K562 (cell line): Measurements from ENCODE around the gene DDX54. TPM values are rescaled to one million over a fixed set of nuclear protein-coding genes. Genes with fewer than 3 reads are reported as not detected.

Source experiments
- SPI1 ChIP-seq: IDR thresholded peaks from 2 replicates; pipeline ENCODE4 v1.6.1; 2011; ENCODE audit warnings: low read depth, low read length, control low read depth, borderline replicate concordance
- TFAM ChIP-seq: fragments of 250-450 bp; sonication (Bioruptor Pico); conservative IDR thresholded peaks from 2 replicates; pipeline ENCODE4 v1.5.0; 2021; ENCODE audit warnings: mild to moderate bottlenecking, moderate library complexity
- TRIM24 ChIP-seq, 2 experiments: fragments of 450-650 bp; IDR thresholded peaks; 2 replicates each; pipeline ENCODE4 v1.6.1; 2016
- ZNF75A ChIP-seq: fragments of 450-650 bp; formaldehyde crosslinking; IDR thresholded peaks from 2 replicates; pipeline ENCODE4 v1.4.0; 2020; ENCODE audit warnings: mild to moderate bottlenecking
- polyA plus RNA-seq, 8 experiments: library from polyadenylated mRNA; depleted of rRNA in 4 of 8; stranded (reverse) in 5 of 8; unstranded in 3 of 8; fragments of >200 nt; fragmentation: Nextera tagmentation in 2 of 8; fragmentation: Illumina TruSeq in 1 of 8; extraction: Ambion mirVana in 2 of 8; extraction: Trizol in 1 of 8; gene quantifications; 2 replicates each; pipeline versions ENCODE4 v1.2.1 to v1.2.3, GENCODE V29; 2011 to 2014; ENCODE audit warnings: inconsistent platforms in 1 of 8, missing spikeins in 1 of 8
- total RNA-seq, 7 experiments: library from RNA; depleted of rRNA in 6 of 7; stranded (reverse); fragments of >200 nt in 6 of 7; fragmentation: Illumina TruSeq in 2 of 7; extraction: Trizol in 2 of 7; gene quantifications; 2 replicates each; pipeline versions ENCODE4 v1.2.1 to v1.2.3, GENCODE V29; 2011 to 2021; ENCODE audit warnings: low replicate concordance in 1 of 7
- TF ChIP-seq, protein P1 (sequence below): fragments of 200-600 bp; sonication (generic); IDR thresholded peaks from one replicate; pipeline ENCODE4 v1.6.1; 2012; ENCODE audit warnings: mild to moderate bottlenecking, low read depth, low read length, inconsistent platforms
- TF ChIP-seq, protein P2 (sequence below), 2 experiments: fragments of 450-650 bp; IDR thresholded peaks; 2 replicates each; pipeline ENCODE4 v1.6.1; 2016

The DDX54 gene
- total and polyA plus RNA-seq, 9 of the 15 experiments (the other 6 are each of a cell fraction or from before 2014, with no cell fraction given), result 1.4 to 135 (median 51.4) TPM

DNA sequence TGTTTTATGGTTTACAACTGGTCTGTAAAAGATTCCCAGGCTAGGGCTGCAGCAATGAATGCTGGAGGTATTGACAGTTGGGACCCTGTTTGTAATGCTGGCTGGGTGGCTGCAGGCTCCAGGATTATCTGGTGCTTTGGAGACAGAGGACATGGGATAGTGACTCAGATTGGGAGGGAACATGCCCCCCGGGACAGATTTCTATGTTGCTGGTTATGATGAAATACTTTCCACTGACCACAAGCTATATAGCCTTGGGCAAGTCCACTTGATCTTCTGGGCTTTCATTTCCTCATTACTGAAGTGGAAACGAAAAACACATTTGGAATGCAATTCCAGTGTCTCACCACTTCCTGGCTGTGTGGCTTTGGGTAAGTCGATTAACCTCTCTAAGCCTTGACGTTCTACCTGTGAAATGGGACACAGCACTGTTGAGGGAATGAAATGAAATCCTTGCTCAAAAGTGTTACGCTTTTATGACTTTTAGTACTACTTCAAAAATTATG, 29.7 kb upstream of the DDX54 start (continued):
- TF ChIP-seq, protein P1, sequence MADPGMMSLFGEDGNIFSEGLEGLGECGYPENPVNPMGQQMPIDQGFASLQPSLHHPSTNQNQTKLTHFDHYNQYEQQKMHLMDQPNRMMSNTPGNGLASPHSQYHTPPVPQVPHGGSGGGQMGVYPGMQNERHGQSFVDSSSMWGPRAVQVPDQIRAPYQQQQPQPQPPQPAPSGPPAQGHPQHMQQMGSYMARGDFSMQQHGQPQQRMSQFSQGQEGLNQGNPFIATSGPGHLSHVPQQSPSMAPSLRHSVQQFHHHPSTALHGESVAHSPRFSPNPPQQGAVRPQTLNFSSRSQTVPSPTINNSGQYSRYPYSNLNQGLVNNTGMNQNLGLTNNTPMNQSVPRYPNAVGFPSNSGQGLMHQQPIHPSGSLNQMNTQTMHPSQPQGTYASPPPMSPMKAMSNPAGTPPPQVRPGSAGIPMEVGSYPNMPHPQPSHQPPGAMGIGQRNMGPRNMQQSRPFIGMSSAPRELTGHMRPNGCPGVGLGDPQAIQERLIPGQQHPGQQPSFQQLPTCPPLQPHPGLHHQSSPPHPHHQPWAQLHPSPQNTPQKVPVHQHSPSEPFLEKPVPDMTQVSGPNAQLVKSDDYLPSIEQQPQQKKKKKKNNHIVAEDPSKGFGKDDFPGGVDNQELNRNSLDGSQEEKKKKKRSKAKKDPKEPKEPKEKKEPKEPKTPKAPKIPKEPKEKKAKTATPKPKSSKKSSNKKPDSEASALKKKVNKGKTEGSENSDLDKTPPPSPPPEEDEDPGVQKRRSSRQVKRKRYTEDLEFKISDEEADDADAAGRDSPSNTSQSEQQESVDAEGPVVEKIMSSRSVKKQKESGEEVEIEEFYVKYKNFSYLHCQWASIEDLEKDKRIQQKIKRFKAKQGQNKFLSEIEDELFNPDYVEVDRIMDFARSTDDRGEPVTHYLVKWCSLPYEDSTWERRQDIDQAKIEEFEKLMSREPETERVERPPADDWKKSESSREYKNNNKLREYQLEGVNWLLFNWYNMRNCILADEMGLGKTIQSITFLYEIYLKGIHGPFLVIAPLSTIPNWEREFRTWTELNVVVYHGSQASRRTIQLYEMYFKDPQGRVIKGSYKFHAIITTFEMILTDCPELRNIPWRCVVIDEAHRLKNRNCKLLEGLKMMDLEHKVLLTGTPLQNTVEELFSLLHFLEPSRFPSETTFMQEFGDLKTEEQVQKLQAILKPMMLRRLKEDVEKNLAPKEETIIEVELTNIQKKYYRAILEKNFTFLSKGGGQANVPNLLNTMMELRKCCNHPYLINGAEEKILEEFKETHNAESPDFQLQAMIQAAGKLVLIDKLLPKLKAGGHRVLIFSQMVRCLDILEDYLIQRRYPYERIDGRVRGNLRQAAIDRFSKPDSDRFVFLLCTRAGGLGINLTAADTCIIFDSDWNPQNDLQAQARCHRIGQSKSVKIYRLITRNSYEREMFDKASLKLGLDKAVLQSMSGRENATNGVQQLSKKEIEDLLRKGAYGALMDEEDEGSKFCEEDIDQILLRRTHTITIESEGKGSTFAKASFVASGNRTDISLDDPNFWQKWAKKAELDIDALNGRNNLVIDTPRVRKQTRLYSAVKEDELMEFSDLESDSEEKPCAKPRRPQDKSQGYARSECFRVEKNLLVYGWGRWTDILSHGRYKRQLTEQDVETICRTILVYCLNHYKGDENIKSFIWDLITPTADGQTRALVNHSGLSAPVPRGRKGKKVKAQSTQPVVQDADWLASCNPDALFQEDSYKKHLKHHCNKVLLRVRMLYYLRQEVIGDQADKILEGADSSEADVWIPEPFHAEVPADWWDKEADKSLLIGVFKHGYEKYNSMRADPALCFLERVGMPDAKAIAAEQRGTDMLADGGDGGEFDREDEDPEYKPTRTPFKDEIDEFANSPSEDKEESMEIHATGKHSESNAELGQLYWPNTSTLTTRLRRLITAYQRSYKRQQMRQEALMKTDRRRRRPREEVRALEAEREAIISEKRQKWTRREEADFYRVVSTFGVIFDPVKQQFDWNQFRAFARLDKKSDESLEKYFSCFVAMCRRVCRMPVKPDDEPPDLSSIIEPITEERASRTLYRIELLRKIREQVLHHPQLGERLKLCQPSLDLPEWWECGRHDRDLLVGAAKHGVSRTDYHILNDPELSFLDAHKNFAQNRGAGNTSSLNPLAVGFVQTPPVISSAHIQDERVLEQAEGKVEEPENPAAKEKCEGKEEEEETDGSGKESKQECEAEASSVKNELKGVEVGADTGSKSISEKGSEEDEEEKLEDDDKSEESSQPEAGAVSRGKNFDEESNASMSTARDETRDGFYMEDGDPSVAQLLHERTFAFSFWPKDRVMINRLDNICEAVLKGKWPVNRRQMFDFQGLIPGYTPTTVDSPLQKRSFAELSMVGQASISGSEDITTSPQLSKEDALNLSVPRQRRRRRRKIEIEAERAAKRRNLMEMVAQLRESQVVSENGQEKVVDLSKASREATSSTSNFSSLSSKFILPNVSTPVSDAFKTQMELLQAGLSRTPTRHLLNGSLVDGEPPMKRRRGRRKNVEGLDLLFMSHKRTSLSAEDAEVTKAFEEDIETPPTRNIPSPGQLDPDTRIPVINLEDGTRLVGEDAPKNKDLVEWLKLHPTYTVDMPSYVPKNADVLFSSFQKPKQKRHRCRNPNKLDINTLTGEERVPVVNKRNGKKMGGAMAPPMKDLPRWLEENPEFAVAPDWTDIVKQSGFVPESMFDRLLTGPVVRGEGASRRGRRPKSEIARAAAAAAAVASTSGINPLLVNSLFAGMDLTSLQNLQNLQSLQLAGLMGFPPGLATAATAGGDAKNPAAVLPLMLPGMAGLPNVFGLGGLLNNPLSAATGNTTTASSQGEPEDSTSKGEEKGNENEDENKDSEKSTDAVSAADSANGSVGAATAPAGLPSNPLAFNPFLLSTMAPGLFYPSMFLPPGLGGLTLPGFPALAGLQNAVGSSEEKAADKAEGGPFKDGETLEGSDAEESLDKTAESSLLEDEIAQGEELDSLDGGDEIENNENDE, result no peak
- TF ChIP-seq ZNF75A (no peak), SPI1 (0 out of 2 replicates have a peak, but pooled peaks have one; percentile 33), TRIM24 (IDR thresholded peaks at IDR 0.05) (peak in 1 of 2 experiments; percentile 36; a peak in 2 of 4 replicates), TFAM (CRISPR knock-in tag) (no peak)
- TF ChIP-seq, protein P2, sequence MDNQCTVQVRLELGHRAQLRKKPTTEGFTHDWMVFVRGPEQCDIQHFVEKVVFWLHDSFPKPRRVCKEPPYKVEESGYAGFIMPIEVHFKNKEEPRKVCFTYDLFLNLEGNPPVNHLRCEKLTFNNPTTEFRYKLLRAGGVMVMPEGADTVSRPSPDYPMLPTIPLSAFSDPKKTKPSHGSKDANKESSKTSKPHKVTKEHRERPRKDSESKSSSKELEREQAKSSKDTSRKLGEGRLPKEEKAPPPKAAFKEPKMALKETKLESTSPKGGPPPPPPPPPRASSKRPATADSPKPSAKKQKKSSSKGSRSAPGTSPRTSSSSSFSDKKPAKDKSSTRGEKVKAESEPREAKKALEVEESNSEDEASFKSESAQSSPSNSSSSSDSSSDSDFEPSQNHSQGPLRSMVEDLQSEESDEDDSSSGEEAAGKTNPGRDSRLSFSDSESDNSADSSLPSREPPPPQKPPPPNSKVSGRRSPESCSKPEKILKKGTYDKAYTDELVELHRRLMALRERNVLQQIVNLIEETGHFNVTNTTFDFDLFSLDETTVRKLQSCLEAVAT (IDR thresholded peaks at IDR 0.05), result 0 out of 4 replicates have a peak, but pooled peaks of 1 of the 2 experiments have one; percentile 40
